ENCODE data around the gene ARF1. TPM values are rescaled to one million over a fixed set of nuclear protein-coding genes. Genes with fewer than 3 reads are reported as not detected.

Gene ARF1
- total and polyA plus RNA-seq, 5 donors, result 299 to 395 (median 350) TPM

DNA sequence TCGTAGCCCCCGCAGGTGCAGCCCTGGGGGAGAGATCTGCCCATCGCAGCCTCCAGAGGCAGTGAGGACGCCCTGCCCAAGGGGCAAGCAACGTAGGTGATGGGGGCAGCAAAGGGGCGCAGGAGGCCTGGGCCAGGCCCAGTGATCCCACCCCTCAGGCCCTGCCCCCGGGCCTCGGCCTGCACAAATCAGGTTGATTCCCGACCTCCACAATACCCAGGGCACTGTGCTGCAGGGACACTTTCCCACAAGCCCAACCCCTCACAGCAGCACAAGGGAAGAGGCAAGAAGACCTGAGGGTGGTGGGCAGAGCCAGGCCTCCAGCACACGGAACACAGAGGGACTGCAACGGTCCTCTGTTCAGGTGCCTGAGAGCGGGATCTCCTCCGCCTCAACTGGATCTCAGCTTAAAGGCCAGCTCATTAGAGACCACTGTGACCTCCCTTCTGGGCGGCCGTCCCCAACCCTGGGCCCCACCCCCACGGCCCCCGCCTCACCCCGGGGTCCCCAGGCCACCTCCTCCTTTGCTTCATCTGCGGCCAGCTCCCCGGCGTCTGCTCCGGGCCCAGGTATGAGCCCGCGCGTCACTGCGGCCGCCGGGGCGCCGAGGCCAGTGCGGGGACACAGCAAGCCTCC lies 812 bp upstream of the ARF1 start:
- DNase-seq (peak in 2 of 3 donors; percentile 26 to 62), ATAC-seq (peak in 1 of 2 donors; percentile 9)
- Histone ChIP-seq H3K4me3 (ENCODE audit: low read length) (peak overlapping the region; percentile 94), H3K4me1 (ENCODE audit: control insufficient read depth, insufficient read depth, low read length) (peaks cover 15% of the 10 kb centered on the region), H3K9me3 (ENCODE audit: control insufficient read depth, low read length) (no peaks in the 10 kb centered on the region), H3K27ac (ENCODE audit: low read length) (peak overlapping the region; percentile 37), H3K27me3 (ENCODE audit: control insufficient read depth, insufficient read depth) (no peaks in the 10 kb centered on the region)
- intact Hi-C loops (cut with DNase I), result loop anchor here in 1 of 4 donors (10.0 kb wide), 1 partner anchor 327 kb away; no protein-coding TSS in a partner anchor
- WGBS, result 14% methylated on average over 31 of the region's 31 CpGs

DNA sequence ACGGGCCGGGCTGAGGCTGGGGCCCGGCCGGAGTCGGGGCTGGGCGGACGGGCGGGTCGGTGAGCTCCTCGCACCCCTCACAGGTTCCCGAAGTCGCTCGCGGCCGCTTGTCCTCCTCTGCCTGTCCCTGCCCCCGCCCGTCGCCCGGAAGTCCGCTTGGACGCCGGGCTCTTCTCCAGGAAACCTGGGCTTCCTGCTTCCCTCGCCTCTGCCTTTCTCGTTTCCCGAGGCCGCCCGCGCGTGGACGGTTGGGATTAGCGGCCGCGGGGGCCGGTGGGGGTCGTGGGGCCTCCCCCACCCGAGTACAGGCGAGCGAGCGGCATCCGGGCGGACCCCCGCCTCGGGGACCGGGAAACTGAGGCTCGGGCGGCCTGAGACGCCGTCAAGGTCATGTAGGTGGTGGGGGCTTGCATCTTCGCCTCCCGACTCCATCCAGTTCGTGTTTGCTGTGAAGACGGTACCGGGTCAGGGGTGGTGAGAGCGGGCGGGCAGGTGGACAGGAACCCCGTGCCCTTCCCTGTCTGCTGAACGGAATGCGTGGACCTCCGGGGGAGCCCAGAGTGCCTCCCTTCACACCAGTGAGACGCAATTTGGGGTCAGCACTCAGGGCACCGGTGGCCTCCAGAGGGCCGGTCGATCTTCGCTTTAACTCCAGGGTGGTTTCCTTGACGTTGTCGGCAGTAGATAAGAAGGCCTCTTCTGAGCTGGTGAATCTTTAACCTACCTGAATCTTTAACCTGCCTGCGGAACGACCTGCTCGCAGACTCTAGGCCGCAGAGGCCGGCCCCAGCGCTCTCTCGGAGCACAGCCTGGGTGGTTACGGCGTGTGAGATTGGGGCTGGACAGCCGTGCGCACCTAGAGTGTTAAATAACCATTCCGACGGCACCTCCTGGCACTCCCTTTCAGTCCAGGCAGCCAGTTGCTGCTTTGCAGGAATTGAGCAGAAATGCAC lies 686 bp downstream of the ARF1 start:
- no peaks in the 10 kb centered on the region for H3K9me3 ChIP-seq (ENCODE audit: control insufficient read depth, low read length)
- H3K4me1 ChIP-seq (ENCODE audit: control insufficient read depth, insufficient read depth, low read length), result peaks cover 25% of the 10 kb centered on the region
- no peaks in the 10 kb centered on the region for H3K27me3 ChIP-seq (ENCODE audit: control insufficient read depth, insufficient read depth)
- under 1% methylated on average over 79 of the region's 79 CpGs for whole genome bisulfite sequencing
- peak overlapping the region; percentile 100 for H3K27ac ChIP-seq (ENCODE audit: low read length)
- peak; percentile 8 to 25 for ATAC-seq
- peak; percentile 77 to 91 (median 88) for DNase-seq
- H3K4me3 ChIP-seq (ENCODE audit: low read length), result peak overlapping the region; percentile 94
- intact Hi-C loops (cut with DNase I), result loop anchor here in 1 of 4 donors (10.0 kb wide), 1 partner anchor 328 kb away; no protein-coding TSS in a partner anchor

DNA sequence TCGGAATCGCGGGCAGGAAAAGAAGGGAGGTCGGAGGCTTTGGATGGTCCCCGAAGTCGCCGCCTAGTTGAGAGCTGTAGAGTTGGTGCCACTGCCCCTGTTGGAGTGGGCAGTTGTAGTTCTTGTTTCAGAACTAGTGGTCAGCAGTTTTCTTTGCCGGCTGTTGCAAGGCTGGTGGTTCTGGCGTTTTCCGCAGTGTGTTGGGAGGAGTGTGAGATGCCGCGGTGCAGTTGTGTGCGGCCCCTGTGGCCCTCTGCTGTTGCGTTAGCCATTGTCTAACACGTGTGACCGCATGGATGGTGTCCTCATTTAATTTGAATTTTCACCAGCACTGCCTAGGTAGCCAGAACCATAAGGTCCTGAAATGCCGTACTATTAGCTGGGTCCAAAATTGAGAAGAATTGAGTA lies 1.4 kb downstream of the ARF1 start:
- peak overlapping the region; percentile 100 for H3K27ac ChIP-seq (ENCODE audit: low read length)
- H3K4me3 ChIP-seq (ENCODE audit: low read length), result peak overlapping the region; percentile 94
- H3K4me1 ChIP-seq (ENCODE audit: control insufficient read depth, insufficient read depth, low read length), result peaks cover 30% of the 10 kb centered on the region
- no peaks in the 10 kb centered on the region for H3K27me3 ChIP-seq (ENCODE audit: control insufficient read depth, insufficient read depth)
- H3K9me3 ChIP-seq (ENCODE audit: control insufficient read depth, low read length), result no peaks in the 10 kb centered on the region
- peak in 1 of 2 donors; percentile 0 for ATAC-seq
- WGBS, result 1% methylated on average over 17 of the region's 17 CpGs
- intact Hi-C loops (cut with DNase I), result loop anchor here in 1 of 4 donors (10.0 kb wide), 1 partner anchor 329 kb away; no protein-coding TSS in a partner anchor
- peak in 2 of 3 donors; percentile 52 to 64 for DNase-seq

DNA sequence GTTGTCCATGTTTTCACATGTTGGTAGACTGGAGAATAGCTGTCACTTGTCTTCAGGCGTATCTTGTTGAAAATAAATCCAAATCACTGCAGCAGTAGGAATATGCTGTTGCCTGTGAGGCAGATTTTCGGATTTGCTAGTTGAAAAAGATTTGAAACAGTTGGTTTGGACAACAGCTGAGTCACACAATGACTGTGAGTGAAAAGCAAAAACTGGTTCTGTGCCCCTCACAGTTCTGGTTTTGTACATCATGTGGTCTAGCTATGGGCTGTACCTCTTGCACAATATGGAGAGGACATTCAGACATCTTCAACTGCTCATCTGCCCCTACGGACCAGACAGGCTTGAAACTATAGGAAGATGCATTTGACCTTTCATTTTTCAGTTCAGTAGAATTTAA lies 1.8 kb downstream of the ARF1 start:
- Histone ChIP-seq H3K27ac (ENCODE audit: low read length) (peak overlapping the region; percentile 100), H3K4me1 (ENCODE audit: control insufficient read depth, insufficient read depth, low read length) (peaks cover 34% of the 10 kb centered on the region), H3K4me3 (ENCODE audit: low read length) (peak overlapping the region; percentile 94), H3K9me3 (ENCODE audit: control insufficient read depth, low read length) (no peaks in the 10 kb centered on the region), H3K27me3 (ENCODE audit: control insufficient read depth, insufficient read depth) (no peaks in the 10 kb centered on the region)
- peak in 1 of 3 donors; percentile 3 for DNase-seq
- 12% methylated on average over 3 of the region's 3 CpGs for WGBS
- no peak for ATAC-seq
- intact Hi-C loops (cut with DNase I), result loop anchor here in 1 of 4 donors (10.0 kb wide), 1 partner anchor 330 kb away; no protein-coding TSS in a partner anchor

DNA sequence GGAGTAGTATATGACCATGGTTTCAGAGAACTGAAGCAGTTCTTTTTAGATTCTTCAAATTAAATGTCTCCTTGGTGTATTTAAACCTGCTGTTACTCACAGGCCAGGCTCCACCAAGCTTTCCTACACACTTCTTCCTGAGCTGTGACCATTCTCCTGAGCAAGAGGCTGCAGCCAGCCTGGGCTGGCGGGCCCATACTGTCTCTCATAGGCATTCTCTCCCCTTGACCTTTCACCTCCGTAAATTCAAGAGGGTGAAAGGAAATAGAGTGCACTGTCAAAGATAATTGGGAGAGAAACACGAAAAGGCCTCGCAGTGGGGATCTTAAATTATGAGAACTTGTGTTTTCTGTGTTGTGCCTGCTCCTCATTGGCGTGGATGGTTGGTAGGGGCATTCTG lies 2.3 kb downstream of the ARF1 start:
- no peak for ATAC-seq
- peak in 2 of 3 donors; percentile 4 to 5 for DNase-seq
- Histone ChIP-seq H3K4me1 (ENCODE audit: control insufficient read depth, insufficient read depth, low read length) (peaks cover 39% of the 10 kb centered on the region), H3K9me3 (ENCODE audit: control insufficient read depth, low read length) (no peaks in the 10 kb centered on the region), H3K27ac (ENCODE audit: low read length) (peak overlapping the region; percentile 57), H3K27me3 (ENCODE audit: control insufficient read depth, insufficient read depth) (no peaks in the 10 kb centered on the region), H3K4me3 (ENCODE audit: low read length) (peak overlapping the region; percentile 94)
- WGBS, result 39% methylated on average over 5 of the region's 5 CpGs
- intact Hi-C loops (cut with DNase I), result loop anchor here in 1 of 4 donors (10.0 kb wide), 1 partner anchor 330 kb away; no protein-coding TSS in a partner anchor

DNA sequence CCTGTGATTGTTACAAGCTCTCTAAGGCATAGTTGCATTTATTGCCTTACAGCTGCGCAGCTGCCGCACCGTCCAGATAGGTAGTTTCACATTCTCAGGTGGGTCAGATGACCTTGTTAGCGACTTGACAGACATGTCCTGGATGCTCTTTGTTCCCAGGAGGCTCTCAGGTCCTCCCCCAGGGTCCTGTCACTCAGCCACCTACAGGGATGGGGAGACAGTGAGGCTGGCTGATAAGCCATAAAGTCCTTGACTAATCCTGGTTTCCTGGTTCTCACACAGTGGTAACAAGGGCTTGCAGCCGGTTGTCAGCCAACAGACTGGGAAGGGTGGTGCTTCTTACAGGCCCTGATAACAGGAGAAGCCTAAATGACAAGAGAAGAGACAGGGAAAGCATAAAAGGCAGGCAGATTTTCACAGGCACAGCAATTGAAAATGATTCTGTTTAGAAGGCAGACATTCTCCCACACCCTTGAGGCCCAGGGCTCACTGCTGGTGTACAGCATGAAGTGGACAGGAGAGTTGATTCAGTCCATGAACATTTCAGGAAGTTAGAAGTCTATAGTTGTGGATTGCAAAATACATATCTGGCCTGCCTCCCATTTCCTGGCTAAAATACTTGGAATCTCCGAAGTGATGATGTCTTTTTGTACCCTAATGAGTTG lies 2.9 kb downstream of the ARF1 start:
- DNase-seq, result peak; percentile 35 to 67 (median 55)
- Histone ChIP-seq H3K27me3 (ENCODE audit: control insufficient read depth, insufficient read depth) (no peaks in the 10 kb centered on the region), H3K4me1 (ENCODE audit: control insufficient read depth, insufficient read depth, low read length) (peaks cover 45% of the 10 kb centered on the region), H3K4me3 (ENCODE audit: low read length) (no peak overlapping the region), H3K9me3 (ENCODE audit: control insufficient read depth, low read length) (no peaks in the 10 kb centered on the region), H3K27ac (ENCODE audit: low read length) (peak overlapping the region; percentile 64)
- peak; percentile 5 to 19 for ATAC-seq
- intact Hi-C loops (cut with DNase I), result loop anchor here in 1 of 4 donors (10.0 kb wide), 1 partner anchor 331 kb away; no protein-coding TSS in a partner anchor
- 27% methylated on average over 6 of the region's 6 CpGs for WGBS

DNA sequence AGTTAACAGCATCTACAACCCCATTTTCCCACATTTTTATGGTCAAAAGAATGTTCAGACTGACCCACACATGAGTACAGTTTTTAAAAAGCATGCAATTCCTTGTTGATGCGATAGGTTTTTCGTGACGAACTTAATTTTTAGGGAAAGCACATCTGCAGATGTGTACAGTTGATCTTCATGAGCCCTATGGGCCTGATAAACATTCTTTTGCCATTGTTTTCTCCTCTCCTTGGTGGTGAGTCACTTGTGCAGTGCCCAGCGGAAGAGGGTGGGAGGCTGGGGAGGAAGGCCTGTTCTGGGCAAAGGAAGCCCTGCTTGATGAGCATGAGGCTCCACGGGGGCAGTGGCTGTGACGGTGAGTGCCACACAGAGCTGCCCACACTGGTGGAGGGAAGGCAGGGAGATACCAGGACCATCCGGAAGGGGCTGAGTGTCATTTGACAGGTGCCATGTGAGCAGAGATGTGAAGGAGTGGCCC lies 5.3 kb downstream of the ARF1 start:
- H3K27me3 ChIP-seq (ENCODE audit: control insufficient read depth, insufficient read depth), result no peaks in the 10 kb centered on the region
- WGBS, result 32% methylated on average over 7 of the region's 7 CpGs
- peak overlapping the region; percentile 70 for H3K27ac ChIP-seq (ENCODE audit: low read length)
- DNase-seq, result peak; percentile 49 to 68 (median 62)
- peaks cover 57% of the 10 kb centered on the region for H3K4me1 ChIP-seq (ENCODE audit: control insufficient read depth, insufficient read depth, low read length)
- no peak overlapping the region for H3K4me3 ChIP-seq (ENCODE audit: low read length)
- no peaks in the 10 kb centered on the region for H3K9me3 ChIP-seq (ENCODE audit: control insufficient read depth, low read length)
- intact Hi-C loops (cut with DNase I), result loop anchor here in 1 of 4 donors (10.0 kb wide), 1 partner anchor 333 kb away; no protein-coding TSS in a partner anchor
- peak; percentile 46 to 54 for ATAC-seq

DNA sequence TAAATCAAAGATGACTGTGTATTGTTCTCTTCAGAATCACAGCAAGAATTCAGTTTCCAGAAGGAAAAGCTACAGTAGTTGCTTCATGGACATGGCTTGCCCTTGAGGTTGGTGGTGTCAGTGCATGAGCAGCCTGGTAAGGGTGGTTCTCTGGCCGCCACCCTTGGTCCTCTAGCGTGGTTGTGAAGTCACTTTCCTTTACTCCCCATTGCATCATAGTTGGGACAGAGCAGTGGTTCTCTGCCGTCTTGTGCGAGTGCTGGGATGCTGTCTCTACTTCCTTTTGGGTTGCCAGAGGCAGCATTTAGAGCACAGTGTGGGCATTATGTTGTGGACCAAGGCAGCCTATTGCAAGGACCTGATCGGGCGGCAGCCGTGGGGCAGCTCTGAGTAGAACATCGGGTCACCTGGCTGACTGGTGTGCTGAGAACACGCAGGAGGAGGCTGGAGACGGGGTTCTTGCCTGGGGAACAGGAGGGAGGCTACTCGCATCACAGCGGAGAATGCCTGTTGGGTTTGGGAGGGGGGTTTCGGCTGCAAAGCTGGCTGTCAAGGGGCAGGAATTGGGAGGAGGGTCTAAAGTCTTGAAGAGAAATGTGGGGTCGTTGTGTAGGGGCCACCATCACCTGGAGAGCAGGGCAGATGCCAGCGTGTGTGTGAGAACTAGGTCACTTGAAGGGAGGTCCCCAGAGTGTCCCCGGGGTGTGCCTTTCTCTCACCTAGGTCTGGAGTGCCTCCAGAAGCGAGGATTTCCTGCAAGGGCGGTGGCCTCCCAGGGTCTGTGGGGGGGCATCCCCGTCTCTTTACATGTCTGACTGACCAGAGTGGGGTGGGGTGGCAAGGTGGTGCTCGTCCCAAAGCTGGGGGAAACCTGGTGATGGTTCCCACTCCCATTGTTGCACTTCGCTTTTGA lies 6.3 kb downstream of the ARF1 start:
- WGBS, result 61% methylated on average over 21 of the region's 21 CpGs
- intact Hi-C loops (cut with DNase I), result loop anchor here in 1 of 4 donors (10.0 kb wide), 1 partner anchor 334 kb away; no protein-coding TSS in a partner anchor
- peak in 2 of 3 donors; percentile 35 to 50 for DNase-seq
- Histone ChIP-seq H3K9me3 (ENCODE audit: control insufficient read depth, low read length) (no peaks in the 10 kb centered on the region), H3K4me1 (ENCODE audit: control insufficient read depth, insufficient read depth, low read length) (peaks cover 56% of the 10 kb centered on the region), H3K4me3 (ENCODE audit: low read length) (no peak overlapping the region), H3K27ac (ENCODE audit: low read length) (no peak overlapping the region), H3K27me3 (ENCODE audit: control insufficient read depth, insufficient read depth) (no peaks in the 10 kb centered on the region)
- ATAC-seq, result peak in 1 of 2 donors; percentile 3

DNA sequence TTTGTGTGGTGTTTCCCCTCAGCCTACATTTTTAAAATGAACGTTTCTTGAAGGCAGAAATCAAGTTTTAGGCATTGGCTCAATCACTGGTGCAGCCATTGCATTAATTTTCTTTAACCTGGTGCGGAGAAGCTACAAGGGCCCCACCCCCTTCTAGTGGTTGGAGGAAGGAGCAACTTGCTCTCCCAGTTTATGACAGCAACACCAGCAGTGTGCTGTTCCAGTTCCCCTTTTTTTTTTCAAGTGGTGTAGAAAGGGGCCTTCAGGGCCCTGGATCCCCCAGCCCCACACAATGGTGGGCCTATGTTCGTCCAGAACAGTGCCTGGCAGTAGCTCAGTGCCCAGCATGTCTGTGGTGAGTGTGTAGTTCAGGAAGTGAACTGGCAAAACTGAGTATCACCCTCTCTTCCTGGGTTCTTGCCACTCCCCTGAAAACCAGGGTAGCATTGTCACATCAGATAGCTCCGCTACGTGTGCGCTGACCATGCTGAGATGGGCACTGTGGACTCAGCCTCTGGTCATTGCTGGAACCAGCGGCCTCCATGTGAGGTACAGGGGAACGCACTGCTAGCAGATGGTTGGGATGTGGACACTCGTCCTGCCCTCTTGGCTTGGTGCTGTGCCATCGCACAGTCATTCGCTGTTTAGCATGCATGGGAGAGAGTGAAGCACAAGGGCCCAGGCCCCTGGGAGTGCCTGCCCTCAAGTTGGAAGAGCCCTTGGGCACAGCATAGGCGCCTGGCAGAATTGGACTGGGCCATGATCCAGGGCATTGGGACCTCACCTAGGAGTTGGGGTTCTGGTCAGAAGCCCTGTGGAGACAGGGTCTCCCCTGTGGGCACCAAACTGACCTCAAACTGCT lies 7.2 kb downstream of the ARF1 start:
- DNase-seq (peak in 2 of 3 donors; percentile 8 to 43), ATAC-seq (no peak)
- Histone ChIP-seq H3K4me3 (ENCODE audit: low read length) (no peak overlapping the region), H3K9me3 (ENCODE audit: control insufficient read depth, low read length) (no peaks in the 10 kb centered on the region), H3K27me3 (ENCODE audit: control insufficient read depth, insufficient read depth) (no peaks in the 10 kb centered on the region), H3K4me1 (ENCODE audit: control insufficient read depth, insufficient read depth, low read length) (peaks cover 54% of the 10 kb centered on the region), H3K27ac (ENCODE audit: low read length) (no peak overlapping the region)
- intact Hi-C loops (cut with DNase I), result loop anchor here in 1 of 4 donors (10.0 kb wide), 1 partner anchor 335 kb away; no protein-coding TSS in a partner anchor
- WGBS, result 63% methylated on average over 12 of the region's 12 CpGs
